Ascending aorta (tissue), 2 donors: ENCODE results near the gene LYVE1. TPM values are rescaled to one million over a fixed set of nuclear protein-coding genes. Genes with fewer than 3 reads are reported as not detected.

Experiments used
- DNase-seq, 2 donors: peaks; one replicate each; pipeline ENCODE4 v3.0.0-alpha.2; 2019; ENCODE audit warnings: low spot score in 2 of 2
- H3K27ac ChIP-seq, 2 donors: fragments of 200-600 bp; sonication (generic); one replicate each; pipeline ENCODE4 v1.5.1; 2016 to 2017; ENCODE audit warnings: mild to moderate bottlenecking in 1 of 2
- H3K27me3 ChIP-seq: fragments of 200-600 bp; sonication (generic); one replicate; pipeline ENCODE4 v1.5.1; 2017
- H3K36me3 ChIP-seq, 2 donors: fragments of 200-600 bp; sonication (generic); one replicate each; pipeline ENCODE4 v1.5.1; 2016
- H3K4me1 ChIP-seq, 2 donors: fragments of 200-600 bp; sonication (generic); one replicate each; pipeline ENCODE4 v1.5.1; 2016 to 2017; ENCODE audit warnings: mild to moderate bottlenecking in 1 of 2
- H3K4me3 ChIP-seq, 2 donors: fragments of 200-600 bp; sonication (generic); one replicate each; pipeline ENCODE4 v1.5.1; 2016 to 2017; ENCODE audit warnings: mild to moderate bottlenecking in 1 of 2
- H3K9me3 ChIP-seq, 2 donors: fragments of 200-600 bp; sonication (generic); one replicate each; pipeline ENCODE4 v1.5.1; 2016
- intact Hi-C: fragments of 100-400 bp; cut with DNase I; formaldehyde crosslinking; loops from one replicate; pipeline ENCODE4 v1.15.1; 2023
- total RNA-seq: library from RNA; depleted of rRNA; stranded (reverse); fragments of >200 nt; gene quantifications from one replicate; pipeline ENCODE4 v1.1.0, GENCODE V29; 2016
- TF ChIP-seq, protein P1 (sequence below), 3 experiments: fragments of 200-600 bp in 2 of 3; fragments of 450-650 bp in 1 of 3; sonication (generic) in 2 of 3; IDR thresholded peaks; one replicate each; pipeline ENCODE4 v1.5.1; 2016 to 2019; ENCODE audit warnings: antibody characterized with exemption in 3 of 3, mild to moderate bottlenecking in 1 of 3, moderate library complexity in 1 of 3

The LYVE1 gene, protein sequence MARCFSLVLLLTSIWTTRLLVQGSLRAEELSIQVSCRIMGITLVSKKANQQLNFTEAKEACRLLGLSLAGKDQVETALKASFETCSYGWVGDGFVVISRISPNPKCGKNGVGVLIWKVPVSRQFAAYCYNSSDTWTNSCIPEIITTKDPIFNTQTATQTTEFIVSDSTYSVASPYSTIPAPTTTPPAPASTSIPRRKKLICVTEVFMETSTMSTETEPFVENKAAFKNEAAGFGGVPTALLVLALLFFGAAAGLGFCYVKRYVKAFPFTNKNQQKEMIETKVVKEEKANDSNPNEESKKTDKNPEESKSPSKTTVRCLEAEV
- 66.3 TPM for total RNA-seq

DNA sequence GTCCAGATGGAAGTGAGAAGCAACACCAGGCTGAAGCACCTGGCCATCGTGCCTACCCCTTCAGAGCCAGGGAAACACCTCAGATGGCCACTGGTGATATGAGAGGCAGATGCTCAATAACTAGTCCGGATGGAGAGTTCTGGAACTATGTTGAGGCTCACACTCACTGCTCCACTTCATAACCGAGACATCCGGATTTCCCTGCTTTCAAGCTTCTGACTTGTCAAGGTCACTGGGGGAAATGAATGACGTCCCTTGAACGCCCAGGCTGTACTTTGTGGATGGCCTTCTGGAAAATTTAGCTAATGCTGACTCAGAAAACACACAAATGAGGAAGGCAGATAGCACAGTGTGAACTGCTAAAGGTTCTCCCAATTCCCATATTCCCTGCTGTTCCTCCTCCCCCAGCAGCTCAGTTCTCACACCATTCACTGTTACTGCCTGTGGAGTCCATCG is at the start of gene LYVE1:
Gene LYVE1 (minus strand): TSS at position 180 of the 456 bp plus-strand sequence. CDS start 133 bp downstream, at position 47.
- Histone ChIP-seq H3K4me1 (peaks cover 8 to 52% of the 10 kb centered on the region in 2 donors), H3K9me3 (no peaks in the 10 kb centered on the region)
- intact Hi-C loops, result loop anchor here (1.0 to 5.0 kb wide), 4 partner anchors 27 to 161 kb away; partner anchors contain the start of genes IRAG1 and RNF141

DNA sequence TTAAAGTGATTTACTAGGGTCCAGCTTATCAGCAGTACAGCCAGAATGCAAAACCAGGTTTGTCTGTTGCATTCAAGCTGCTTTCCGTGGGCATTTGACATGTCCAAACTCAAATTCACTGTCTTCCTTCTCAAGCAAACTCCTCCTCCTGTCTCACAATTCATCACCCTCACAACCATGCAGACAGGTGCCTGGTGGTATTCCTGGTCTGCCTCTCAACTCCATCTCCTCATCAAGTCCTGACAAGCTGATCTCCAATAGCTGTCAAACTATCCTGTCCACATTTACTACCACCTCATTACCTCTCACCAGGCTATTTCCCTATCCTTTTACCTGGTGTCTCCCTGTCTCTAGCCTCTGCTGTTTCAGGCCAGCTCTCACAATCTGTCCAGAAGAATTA is 49.1 kb upstream of the LYVE1 start:
- Histone ChIP-seq H3K36me3 (peaks cover 14 to 25% of the 10 kb centered on the region in 2 donors), H3K4me1 (peaks cover 18 to 40% of the 10 kb centered on the region in 2 donors), H3K4me3 (no peak overlapping the region), H3K27ac (peak overlapping the region; percentile 82 to 97), H3K9me3 (no peaks in the 10 kb centered on the region), H3K27me3 (no peaks in the 10 kb centered on the region)
- no peak for DNase-seq
- intact Hi-C loops, result no loop called here
- TF ChIP-seq, protein P1, sequence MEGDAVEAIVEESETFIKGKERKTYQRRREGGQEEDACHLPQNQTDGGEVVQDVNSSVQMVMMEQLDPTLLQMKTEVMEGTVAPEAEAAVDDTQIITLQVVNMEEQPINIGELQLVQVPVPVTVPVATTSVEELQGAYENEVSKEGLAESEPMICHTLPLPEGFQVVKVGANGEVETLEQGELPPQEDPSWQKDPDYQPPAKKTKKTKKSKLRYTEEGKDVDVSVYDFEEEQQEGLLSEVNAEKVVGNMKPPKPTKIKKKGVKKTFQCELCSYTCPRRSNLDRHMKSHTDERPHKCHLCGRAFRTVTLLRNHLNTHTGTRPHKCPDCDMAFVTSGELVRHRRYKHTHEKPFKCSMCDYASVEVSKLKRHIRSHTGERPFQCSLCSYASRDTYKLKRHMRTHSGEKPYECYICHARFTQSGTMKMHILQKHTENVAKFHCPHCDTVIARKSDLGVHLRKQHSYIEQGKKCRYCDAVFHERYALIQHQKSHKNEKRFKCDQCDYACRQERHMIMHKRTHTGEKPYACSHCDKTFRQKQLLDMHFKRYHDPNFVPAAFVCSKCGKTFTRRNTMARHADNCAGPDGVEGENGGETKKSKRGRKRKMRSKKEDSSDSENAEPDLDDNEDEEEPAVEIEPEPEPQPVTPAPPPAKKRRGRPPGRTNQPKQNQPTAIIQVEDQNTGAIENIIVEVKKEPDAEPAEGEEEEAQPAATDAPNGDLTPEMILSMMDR (IDR thresholded peaks at IDR 0.05), result no peak

More for the DNA sequence above, at the start of gene LYVE1:
- DNase-seq, result peak; percentile 45 to 85
- H3K36me3 ChIP-seq, result peaks cover 0 to 10% of the 10 kb centered on the region in 2 donors
- TF ChIP-seq, protein P1 (IDR thresholded peaks at IDR 0.05), result no peak
- peak within 1 kb of the TSS; percentile 78 to 82 for H3K27ac ChIP-seq
- peak within 1 kb of the TSS; percentile 31 to 48 for H3K4me3 ChIP-seq
- H3K27me3 ChIP-seq, result no peaks in the 10 kb centered on the region

DNA sequence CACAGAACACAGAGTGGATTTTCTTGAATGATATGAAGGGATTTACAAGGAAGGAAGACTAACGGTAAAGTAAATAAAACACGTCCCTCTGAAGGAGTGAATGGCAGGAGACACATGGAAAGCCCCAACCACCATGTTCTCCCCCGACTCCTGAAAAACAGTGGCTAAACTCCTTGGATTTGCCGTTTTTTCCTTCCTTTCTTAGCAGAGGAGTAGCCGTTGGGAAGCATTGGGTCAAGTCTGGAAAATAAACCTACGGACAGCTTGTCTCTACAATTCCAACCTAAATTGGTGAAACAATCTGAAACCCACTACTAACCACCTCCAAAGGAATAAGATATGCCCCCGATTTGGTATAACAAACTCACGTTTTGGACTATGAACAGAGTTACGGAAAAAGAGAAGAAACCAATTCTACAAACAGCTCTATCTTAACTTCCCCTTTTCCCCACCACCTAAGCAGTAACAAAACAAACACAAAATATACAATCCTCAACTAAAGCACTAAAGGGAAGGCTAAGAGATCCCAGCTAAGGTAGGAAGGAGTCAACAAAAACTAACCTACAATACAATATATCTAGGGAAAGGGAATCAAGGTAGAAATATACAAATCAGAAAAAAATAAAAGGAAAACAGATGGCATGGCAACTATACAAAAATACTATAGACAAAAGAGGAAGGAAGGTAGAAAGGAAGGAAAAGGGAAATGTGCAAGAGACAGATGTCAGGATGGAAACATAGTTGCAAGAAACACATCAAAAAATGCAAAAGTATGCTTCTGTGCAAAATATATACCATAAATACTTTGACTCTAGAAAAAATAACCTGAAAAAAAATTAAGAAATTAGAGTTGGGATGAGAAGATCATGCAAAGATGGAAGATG is 43.8 kb upstream of the LYVE1 start:
- intact Hi-C loops, result no loop called here
- peaks cover 50 to 61% of the 10 kb centered on the region in 2 donors for H3K36me3 ChIP-seq
- H3K27ac ChIP-seq, result peak overlapping the region; percentile 81 to 93

DNA sequence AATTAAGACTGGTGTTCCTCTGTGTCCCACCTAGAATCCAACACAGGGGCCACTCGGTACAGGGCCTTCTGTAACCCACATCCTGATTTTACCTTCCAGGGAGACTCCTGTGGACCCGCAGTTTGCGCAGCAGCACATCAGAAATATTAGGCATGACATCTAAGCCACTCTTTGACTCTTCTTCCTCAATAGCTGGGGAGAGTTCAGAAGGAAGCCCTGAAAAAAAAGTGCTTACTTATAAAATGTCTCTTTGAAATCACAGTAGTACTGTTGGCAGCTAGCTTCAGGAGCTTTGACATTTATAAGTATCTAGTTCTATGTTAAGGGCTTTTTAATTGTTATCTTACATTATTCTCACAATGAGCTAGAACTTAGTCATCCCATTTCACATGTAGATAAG is 41.2 kb upstream of the LYVE1 start:
- Histone ChIP-seq H3K4me1 (peaks cover 15 to 28% of the 10 kb centered on the region in 2 donors), H3K27me3 (no peaks in the 10 kb centered on the region), H3K4me3 (no peak overlapping the region), H3K27ac (peak overlapping the region; percentile 81 to 93), H3K9me3 (no peaks in the 10 kb centered on the region), H3K36me3 (peaks cover 75 to 85% of the 10 kb centered on the region in 2 donors)
- DNase-seq, result no peak
- TF ChIP-seq, protein P1 (IDR thresholded peaks at IDR 0.05), result no peak
- intact Hi-C loops, result no loop called here

More for the DNA sequence above, 43.8 kb upstream of the LYVE1 start:
- H3K27me3 ChIP-seq, result no peaks in the 10 kb centered on the region
- H3K9me3 ChIP-seq, result no peaks in the 10 kb centered on the region
- no peak overlapping the region for H3K4me3 ChIP-seq
- no peak for DNase-seq
- TF ChIP-seq, protein P1 (IDR thresholded peaks at IDR 0.05), result no peak
- peaks cover 8 to 21% of the 10 kb centered on the region in 2 donors for H3K4me1 ChIP-seq

DNA sequence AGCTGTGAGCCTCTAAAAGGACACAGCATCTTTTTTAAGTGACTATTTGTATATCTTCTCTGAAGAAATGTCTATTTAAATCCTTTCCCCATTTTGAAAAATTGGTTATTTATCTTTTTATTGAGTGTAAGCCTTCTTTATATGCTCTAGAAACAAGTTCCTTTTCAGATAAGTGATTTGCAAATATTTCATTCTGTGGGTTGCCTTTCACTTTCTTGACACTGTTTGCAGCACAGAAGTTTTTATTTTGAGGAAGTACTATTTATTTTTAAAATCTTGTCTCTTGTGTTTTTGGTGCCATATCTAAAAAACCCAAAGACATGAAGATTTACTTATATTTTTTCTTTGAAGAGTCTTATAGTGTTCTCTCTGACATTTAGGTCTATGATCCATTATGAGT is 40.1 kb upstream of the LYVE1 start:
- DNase-seq, result no peak
- Histone ChIP-seq H3K4me3 (no peak overlapping the region), H3K4me1 (peaks cover 15 to 33% of the 10 kb centered on the region in 2 donors), H3K9me3 (no peaks in the 10 kb centered on the region), H3K27ac (peak overlapping the region; percentile 81 to 93), H3K36me3 (peaks cover 81 to 88% of the 10 kb centered on the region in 2 donors), H3K27me3 (no peaks in the 10 kb centered on the region)
- intact Hi-C loops, result no loop called here
- TF ChIP-seq, protein P1 (IDR thresholded peaks at IDR 0.05), result no peak
